CD14-positive monocyte (primary cell): Measurements from ENCODE around the gene ARMH3. TPM values are rescaled to one million over a fixed set of nuclear protein-coding genes. Genes with fewer than 3 reads are reported as not detected.

Experiments used
- DNase-seq, 3 donors: peaks; one replicate each; pipeline ENCODE4 v3.0.0-alpha.2; 2011 to 2022
- H2AFZ ChIP-seq: 2 replicates; pipeline ENCODE4 v1.6.0; 2012; ENCODE audit warnings: mild to moderate bottlenecking, low read depth, low read length, inconsistent platforms; ENCODE audit not compliant: insufficient read depth, poor library complexity, severe bottlenecking
- H3K27ac ChIP-seq, 2 donors: 1 replicate in 1 of 2; 2 replicates in 1 of 2; pipeline ENCODE4 v1.5.1; 2012 to 2013; ENCODE audit warnings: low read length in 2 of 2, control low read depth in 1 of 2, inconsistent platforms in 1 of 2, low read depth in 1 of 2, mild to moderate bottlenecking in 1 of 2
- H3K27me3 ChIP-seq, 2 donors: one replicate each; pipeline versions ENCODE4 v1.6.0 to v1.6.1; 2011 to 2013; ENCODE audit warnings: low read length in 2 of 2; ENCODE audit not compliant: control insufficient read depth in 2 of 2, insufficient read depth in 2 of 2
- H3K36me3 ChIP-seq, 2 donors: replicated peaks in 1 of 2; 1 replicate in 1 of 2; 2 replicates in 1 of 2; pipeline versions ENCODE4 v1.5.1 to v1.6.1; 2012 to 2013; ENCODE audit warnings: low read length in 2 of 2, control low read depth in 1 of 2, inconsistent platforms in 1 of 2, mild to moderate bottlenecking in 1 of 2; ENCODE audit not compliant: insufficient read depth in 2 of 2, control insufficient read depth in 1 of 2
- H3K4me1 ChIP-seq, 2 donors: 1 replicate in 1 of 2; 2 replicates in 1 of 2; pipeline versions ENCODE4 v1.5.1 to v1.6.1; 2012 to 2013; ENCODE audit warnings: low read length in 2 of 2, control low read depth in 1 of 2, inconsistent platforms in 1 of 2, mild to moderate bottlenecking in 1 of 2, moderate library complexity in 1 of 2; ENCODE audit not compliant: insufficient read depth in 2 of 2, control insufficient read depth in 1 of 2
- H3K4me2 ChIP-seq: replicated peaks from 2 replicates; pipeline ENCODE3; 2012; ENCODE audit warnings: low read length, moderate library complexity, mild to moderate bottlenecking; ENCODE audit not compliant: poor library complexity, severe bottlenecking; ENCODE audit errors: extremely low read depth
- H3K4me3 ChIP-seq, 3 experiments: fragments of 200-600 bp in 1 of 3; sonication (generic) in 1 of 3; replicated peaks in 1 of 3; 1 replicate in 2 of 3; 2 replicates in 1 of 3; pipeline ENCODE4 v1.5.1; 2011 to 2013; ENCODE audit warnings: low read length in 3 of 3, mild to moderate bottlenecking in 3 of 3, control low read depth in 2 of 3, low read depth in 2 of 3, inconsistent platforms in 1 of 3, moderate library complexity in 1 of 3
- H3K79me2 ChIP-seq: 2 replicates; pipeline ENCODE4 v1.6.0; 2012; ENCODE audit warnings: mild to moderate bottlenecking, control low read depth, inconsistent platforms, low read length, moderate library complexity; ENCODE audit not compliant: insufficient read depth
- H3K9ac ChIP-seq: 2 replicates; pipeline ENCODE4 v1.6.0; 2017; ENCODE audit warnings: low read length, mild to moderate bottlenecking; ENCODE audit not compliant: insufficient read depth, poor library complexity, severe bottlenecking
- H3K9me3 ChIP-seq, 2 donors: replicated peaks in 1 of 2; 1 replicate in 1 of 2; 2 replicates in 1 of 2; pipeline versions ENCODE4 v1.5.1 to v1.6.1; 2012 to 2013; ENCODE audit warnings: low read length in 2 of 2, control low read depth in 1 of 2; ENCODE audit not compliant: control insufficient read depth in 1 of 2, insufficient read depth in 1 of 2
- H4K20me1 ChIP-seq: 2 replicates; pipeline ENCODE4 v1.6.0; 2012; ENCODE audit warnings: mild to moderate bottlenecking, low read length, control low read depth, moderate library complexity; ENCODE audit not compliant: insufficient read depth
- H3K27ac Mint-ChIP-seq, 7 donors: one replicate each; pipeline ENCODE4 v1.8.0; 2020; ENCODE audit warnings: mild to moderate bottlenecking in 7 of 7, mixed read lengths in 7 of 7, moderate library complexity in 6 of 7, inconsistent platforms in 2 of 7
- H3K27me3 Mint-ChIP-seq, 3 donors: one replicate each; pipeline ENCODE4 v1.8.0; 2021 to 2022; ENCODE audit warnings: low read depth in 3 of 3, mild to moderate bottlenecking in 3 of 3, mixed read lengths in 3 of 3, moderate library complexity in 3 of 3, inconsistent platforms in 1 of 3
- H3K36me3 Mint-ChIP-seq, 2 donors: one replicate each; pipeline ENCODE4 v1.8.0; 2020; ENCODE audit warnings: mixed read lengths in 2 of 2, inconsistent platforms in 1 of 2, mild to moderate bottlenecking in 1 of 2
- H3K4me1 Mint-ChIP-seq: one replicate; pipeline ENCODE4 v1.8.0; 2020; ENCODE audit warnings: mild to moderate bottlenecking, mixed read lengths
- H3K4me3 Mint-ChIP-seq, 2 donors: one replicate each; pipeline ENCODE4 v1.8.0; 2020; ENCODE audit warnings: mild to moderate bottlenecking in 2 of 2, mixed read lengths in 2 of 2, moderate library complexity in 1 of 2
- H3K9me3 Mint-ChIP-seq, 7 donors: one replicate each; pipeline ENCODE4 v1.8.0; 2020 to 2022; ENCODE audit warnings: mixed read lengths in 7 of 7, mild to moderate bottlenecking in 6 of 7, moderate library complexity in 6 of 7, inconsistent platforms in 2 of 7
- WGBS: methylation state at CpG from one replicate; pipeline ENCODE4 v1.1.5; 2013; ENCODE audit warnings: missing lambda C conversion rate; ENCODE audit not compliant: insufficient coverage; 5-methylcytosine and 5-hydroxymethylcytosine counted together
- intact Hi-C, 2 donors: fragments of 100-400 bp; cut with micrococcal nuclease; formaldehyde crosslinking; loops; one replicate each; pipeline versions ENCODE4 v1.15.0 to v1.15.1; 2023
- polyA plus RNA-seq, 3 donors: library from polyadenylated mRNA; depleted of rRNA in 1 of 3; unstranded in 2 of 3; stranded (reverse) in 1 of 3; fragments of 300-500 nt in 2 of 3; fragments of >200 nt in 1 of 3; fragmentation: Illumina TruSeq in 2 of 3; gene quantifications; 1 replicate in 2 of 3; 2 replicates in 1 of 3; pipeline ENCODE4 v1.2.3, GENCODE V29; 2012 to 2021
- TF ChIP-seq, protein P1 (sequence below): fragments of 200-600 bp; IDR thresholded peaks from one replicate; pipeline ENCODE4 v1.8.0; 2022; ENCODE audit warnings: antibody characterized with exemption, mild to moderate bottlenecking

ARMH3 gene
- polyA plus RNA-seq, 3 donors, result 20.4 to 26.3 (median 22.1) TPM

GRCh38 chr10:101912561-101913179, 143.3 kb downstream of the ARMH3 start:
- 100% methylated on average over 1 of the region's 2 CpGs for WGBS
- H3K4me1 ChIP-seq, result peaks cover 0 to 4% of the 10 kb centered on the region in 2 donors
- H3K79me2 ChIP-seq, result no peaks in the 10 kb centered on the region
- H3K4me2 ChIP-seq, result no peak overlapping the region
- H3K4me3 ChIP-seq, result no peak overlapping the region
- Mint-ChIP-seq H3K36me3 (peaks cover 16 to 44% of the 10 kb centered on the region in 2 donors), H3K27ac (no peak overlapping the region), H3K4me3 (no peak overlapping the region), H3K27me3 (no peaks in the 10 kb centered on the region), H3K4me1 (peaks cover 16% of the 10 kb centered on the region), H3K9me3 (no peaks in the 10 kb centered on the region)
- peaks cover 21 to 59% of the 10 kb centered on the region in 2 donors for H3K36me3 ChIP-seq
- no peaks in the 10 kb centered on the region for H3K27me3 ChIP-seq
- intact Hi-C loops, result no loop called here
- no peak overlapping the region for H2AFZ ChIP-seq
- TF ChIP-seq, protein P1, sequence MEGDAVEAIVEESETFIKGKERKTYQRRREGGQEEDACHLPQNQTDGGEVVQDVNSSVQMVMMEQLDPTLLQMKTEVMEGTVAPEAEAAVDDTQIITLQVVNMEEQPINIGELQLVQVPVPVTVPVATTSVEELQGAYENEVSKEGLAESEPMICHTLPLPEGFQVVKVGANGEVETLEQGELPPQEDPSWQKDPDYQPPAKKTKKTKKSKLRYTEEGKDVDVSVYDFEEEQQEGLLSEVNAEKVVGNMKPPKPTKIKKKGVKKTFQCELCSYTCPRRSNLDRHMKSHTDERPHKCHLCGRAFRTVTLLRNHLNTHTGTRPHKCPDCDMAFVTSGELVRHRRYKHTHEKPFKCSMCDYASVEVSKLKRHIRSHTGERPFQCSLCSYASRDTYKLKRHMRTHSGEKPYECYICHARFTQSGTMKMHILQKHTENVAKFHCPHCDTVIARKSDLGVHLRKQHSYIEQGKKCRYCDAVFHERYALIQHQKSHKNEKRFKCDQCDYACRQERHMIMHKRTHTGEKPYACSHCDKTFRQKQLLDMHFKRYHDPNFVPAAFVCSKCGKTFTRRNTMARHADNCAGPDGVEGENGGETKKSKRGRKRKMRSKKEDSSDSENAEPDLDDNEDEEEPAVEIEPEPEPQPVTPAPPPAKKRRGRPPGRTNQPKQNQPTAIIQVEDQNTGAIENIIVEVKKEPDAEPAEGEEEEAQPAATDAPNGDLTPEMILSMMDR, result no peak
- DNase-seq, result no peak
- H4K20me1 ChIP-seq, result peaks cover 30% of the 10 kb centered on the region
- H3K27ac ChIP-seq, result no peak overlapping the region
- H3K9me3 ChIP-seq, result no peaks in the 10 kb centered on the region
- H3K9ac ChIP-seq, result no peak overlapping the region

GRCh38 chr10:101906586-101907183, 149.3 kb downstream of the ARMH3 start:
- H3K4me3 Mint-ChIP-seq, result no peak overlapping the region
- WGBS, result 100% methylated on average over 1 of the region's 4 CpGs

More at GRCh38 chr10:101906586-101907183, 149.3 kb downstream of the ARMH3 start:
- Histone ChIP-seq H3K4me1 (peaks cover 0 to 4% of the 10 kb centered on the region in 2 donors), H3K79me2 (no peaks in the 10 kb centered on the region), H3K36me3 (peaks cover 34 to 62% of the 10 kb centered on the region in 2 donors), H3K27ac (no peak overlapping the region), H3K4me2 (no peak overlapping the region), H3K9me3 (no peaks in the 10 kb centered on the region), H3K4me3 (no peak overlapping the region), H3K27me3 (no peaks in the 10 kb centered on the region), H2AFZ (no peak overlapping the region), H4K20me1 (peaks cover 33% of the 10 kb centered on the region), H3K9ac (no peak overlapping the region)
- Mint-ChIP-seq H3K4me1 (peaks cover 7% of the 10 kb centered on the region), H3K27ac (no peak overlapping the region), H3K36me3 (peaks cover 45 to 54% of the 10 kb centered on the region in 2 donors), H3K27me3 (no peaks in the 10 kb centered on the region), H3K9me3 (no peaks in the 10 kb centered on the region)
- no peak for DNase-seq
- intact Hi-C loops, result no loop called here
- TF ChIP-seq, protein P1, result no peak
